ENCODE results near the gene FRAS1.
"Not testable (repeated sequence)": the region's sequence is repeated elsewhere in the genome, so short reads cannot be mapped to it uniquely, and the experiment has no call there.

Gene FRAS1

GRCh38 chr4:78320349-78320935 is 263.3 kb downstream of the FRAS1 start:
- DNase-seq (ENCODE audit: low read depth in 4 of 4, low spot score in 1 of 4): no peak

DNA sequence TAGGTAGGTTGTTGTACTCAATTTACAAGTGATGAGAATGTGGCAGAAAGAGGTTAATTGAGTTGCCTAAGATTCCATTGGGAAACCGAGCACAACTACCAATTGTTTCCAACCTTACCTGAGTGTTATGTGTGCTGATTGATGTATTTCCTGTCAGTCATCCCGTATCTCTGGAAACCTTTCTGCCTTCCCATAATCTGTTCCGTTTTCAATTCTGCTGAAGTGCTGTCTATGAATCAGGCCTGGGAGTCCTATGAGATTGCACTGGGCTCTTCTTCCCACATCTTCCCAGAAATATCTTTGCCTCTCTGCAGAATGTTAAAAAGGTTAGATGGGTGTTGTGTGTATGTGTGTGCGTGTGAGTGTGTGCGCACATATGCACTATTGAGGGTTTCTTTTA is 264.9 kb downstream of the FRAS1 start:
- DNase-seq (ENCODE audit: low read depth in 4 of 4, low spot score in 1 of 4): no peak

DNA sequence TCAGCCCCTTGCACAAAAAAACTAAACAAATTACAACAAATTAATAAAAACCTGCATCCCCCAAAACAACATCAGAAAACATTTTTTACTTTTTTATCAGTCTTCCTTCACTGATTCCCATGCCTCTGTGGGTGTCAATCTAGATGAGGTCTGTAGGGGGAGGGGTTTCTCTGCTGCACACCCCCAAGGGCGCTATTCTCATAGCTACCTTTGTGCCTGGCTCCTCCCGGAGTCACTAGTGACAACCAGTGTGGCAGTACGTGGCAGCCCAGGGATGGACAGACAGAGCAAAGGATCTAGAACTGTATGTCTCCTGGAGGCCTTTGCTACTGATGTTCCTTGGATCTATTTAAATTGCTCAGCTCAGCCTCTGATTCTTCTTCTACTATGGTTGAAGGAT is 266.3 kb downstream of the FRAS1 start:
- no peak for DNase-seq (ENCODE audit: low read depth in 4 of 4, low spot score in 1 of 4)

DNA sequence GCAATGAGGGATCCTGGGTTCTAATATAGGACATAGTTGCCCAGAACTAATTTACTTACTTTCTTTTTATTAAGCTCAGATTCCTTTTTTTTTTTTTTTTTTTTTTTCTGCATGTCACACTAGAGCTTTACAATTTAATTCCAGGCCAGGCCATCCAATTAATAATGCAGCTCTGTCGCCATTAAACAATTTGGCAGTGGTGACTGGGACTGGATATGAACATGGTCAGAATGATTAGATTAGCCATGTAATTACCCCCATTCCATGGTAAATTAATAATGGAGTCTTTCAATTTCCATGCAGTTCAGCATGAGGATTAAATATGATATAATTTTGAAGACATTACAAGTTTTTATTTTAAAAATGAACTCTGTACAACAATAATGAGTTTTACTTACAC is 267.5 kb downstream of the FRAS1 start:
- no peak for DNase-seq (ENCODE audit: low read depth in 4 of 4, low spot score in 1 of 4)

DNA sequence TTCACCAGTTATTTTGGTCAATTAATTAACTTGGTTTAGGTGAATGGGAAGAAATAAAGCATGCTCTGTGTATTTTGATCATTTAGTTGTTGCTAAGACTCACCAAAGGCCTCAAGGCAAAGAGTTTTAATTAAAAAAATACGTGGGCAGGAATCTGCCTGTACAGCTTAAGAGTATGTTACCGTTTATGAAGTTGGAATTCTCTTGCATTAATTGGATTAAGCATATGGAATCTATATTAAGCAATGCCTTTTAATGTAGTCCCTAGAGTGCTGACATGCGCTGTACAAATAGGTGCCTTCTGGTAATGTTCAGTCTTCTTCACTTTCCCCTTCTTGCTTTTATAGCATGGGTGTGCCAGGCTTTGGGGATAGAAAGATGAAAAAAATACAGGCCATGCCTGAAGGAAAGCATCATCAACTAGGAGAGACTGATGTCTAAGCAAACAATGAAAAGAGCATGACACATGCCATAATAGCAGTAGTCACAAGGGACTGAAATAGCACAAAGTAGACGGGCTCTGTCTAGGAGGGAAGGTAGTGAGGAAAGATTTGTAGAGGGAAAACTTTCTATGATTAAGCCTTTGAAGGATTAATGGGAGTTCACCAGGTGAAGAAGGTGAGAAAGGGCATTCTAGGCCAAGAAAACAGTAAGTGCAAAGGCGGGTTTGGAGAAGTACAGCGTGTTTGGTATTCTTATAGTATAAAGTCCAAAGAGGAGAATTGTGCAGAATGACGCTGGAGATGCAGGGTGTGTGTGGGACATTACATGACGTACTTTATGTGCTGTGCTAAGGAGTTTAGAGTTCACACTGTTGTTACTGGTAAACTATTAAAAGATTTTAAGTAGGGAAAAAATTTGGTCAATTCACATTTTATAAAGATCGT is 268.4 kb downstream of the FRAS1 start:
- no peak for DNase-seq (ENCODE audit: low read depth in 4 of 4, low spot score in 1 of 4)

GRCh38 chr4:78328591-78328990 is 271.5 kb downstream of the FRAS1 start:
- not testable (repeated sequence) for DNase-seq (ENCODE audit: low read depth in 4 of 4, low spot score in 1 of 4)

DNA sequence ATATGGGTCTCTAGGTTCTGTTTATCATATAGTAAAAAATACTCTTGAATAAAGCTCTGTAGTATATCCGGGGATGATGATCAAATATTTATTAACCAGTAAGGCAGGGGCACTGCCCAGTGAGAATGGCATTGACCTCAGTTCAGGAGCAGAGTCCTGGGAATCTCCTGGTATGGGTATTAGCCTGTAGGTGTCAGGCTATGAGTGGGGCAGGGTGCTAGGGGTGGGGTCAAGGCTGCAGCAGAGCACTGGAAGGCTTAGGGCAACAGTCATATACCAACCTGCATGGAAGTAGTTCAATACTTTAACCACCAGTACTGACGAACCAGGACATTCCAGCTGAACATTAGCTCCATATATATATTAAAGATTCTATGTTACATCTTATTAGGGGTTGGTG is 274.1 kb downstream of the FRAS1 start:
- no peak for DNase-seq (ENCODE audit: low read depth in 4 of 4, low spot score in 1 of 4)

DNA sequence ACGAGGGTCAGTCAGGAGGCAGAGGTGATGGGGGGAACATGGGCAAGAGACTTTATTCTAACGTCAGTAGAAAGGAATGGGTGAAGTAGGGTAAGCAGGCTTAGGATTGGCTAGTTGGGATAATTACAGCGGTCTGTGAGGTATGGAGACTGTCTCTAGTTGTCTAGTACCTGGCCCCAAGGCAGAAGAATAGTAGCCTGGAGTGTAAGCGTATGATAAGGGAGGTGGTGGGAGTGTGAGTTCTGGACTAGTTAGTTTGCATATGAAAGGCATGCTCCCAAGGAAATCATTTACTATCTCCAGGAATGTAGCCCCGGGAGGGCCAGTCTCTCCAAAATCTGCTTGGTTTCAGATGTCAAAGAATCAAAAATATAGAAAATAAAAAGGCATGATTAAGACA is 274.8 kb downstream of the FRAS1 start:
- DNase-seq (ENCODE audit: low read depth in 4 of 4, low spot score in 1 of 4): no peak

DNA sequence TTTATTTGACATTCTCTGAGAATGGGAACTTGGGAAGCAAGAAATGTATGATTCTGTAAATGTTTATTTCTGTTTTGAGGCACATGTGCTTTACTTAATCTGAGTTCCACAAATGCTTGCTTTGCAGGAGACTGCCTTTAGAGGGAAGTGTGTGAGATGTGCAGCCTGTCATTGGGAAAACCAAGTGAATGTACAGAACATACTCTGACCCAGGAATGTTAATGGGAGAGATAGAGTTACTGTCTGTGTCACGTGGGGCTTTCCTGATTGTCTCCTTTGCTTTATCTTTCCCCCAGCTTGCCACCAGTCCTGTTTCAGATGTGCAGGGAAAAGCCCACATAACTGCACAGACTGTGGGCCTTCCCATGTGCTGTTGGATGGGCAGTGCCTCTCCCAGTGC is 275.9 kb downstream of the FRAS1 start:
- DNase-seq (ENCODE audit: low read depth in 4 of 4, low spot score in 1 of 4): no peak

GRCh38 chr4:78336093-78336943 is 279.2 kb downstream of the FRAS1 start:
- no peak for DNase-seq (ENCODE audit: low read depth in 4 of 4, low spot score in 1 of 4)

- no peak for DNase-seq (ENCODE audit: low read depth in 4 of 4, low spot score in 1 of 4)
Measured at GRCh38 chr4:78337244-78338020, 280.3 kb downstream of the FRAS1 start.

DNA sequence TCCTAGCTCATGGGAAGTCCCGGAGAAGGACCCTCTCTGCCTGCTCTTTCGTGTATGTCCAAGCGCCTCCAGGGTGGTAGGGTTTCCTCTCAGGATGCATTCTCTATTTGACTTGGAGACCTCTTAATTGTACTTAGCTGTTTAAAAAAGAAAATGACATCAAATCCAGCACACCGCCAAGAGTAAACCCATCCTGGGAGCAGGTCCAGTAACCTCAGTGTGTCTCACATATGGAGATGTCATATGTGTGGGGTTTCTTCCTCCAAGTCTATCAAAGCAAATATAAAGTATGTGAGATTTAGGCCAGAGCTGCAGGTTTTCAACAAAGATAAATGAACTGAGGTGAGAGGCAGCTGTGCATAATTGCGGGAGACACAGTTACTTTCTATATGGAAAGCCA is 285.0 kb downstream of the FRAS1 start:
- DNase-seq (ENCODE audit: low read depth in 4 of 4, low spot score in 1 of 4): no peak

- no peak for DNase-seq (ENCODE audit: low read depth in 4 of 4, low spot score in 1 of 4)
Measured at GRCh38 chr4:78343682-78344081, 286.6 kb downstream of the FRAS1 start.

- no peak for DNase-seq (ENCODE audit: low read depth in 4 of 4, low spot score in 1 of 4)
Measured at GRCh38 chr4:78345237-78345636, 288.1 kb downstream of the FRAS1 start.

DNA sequence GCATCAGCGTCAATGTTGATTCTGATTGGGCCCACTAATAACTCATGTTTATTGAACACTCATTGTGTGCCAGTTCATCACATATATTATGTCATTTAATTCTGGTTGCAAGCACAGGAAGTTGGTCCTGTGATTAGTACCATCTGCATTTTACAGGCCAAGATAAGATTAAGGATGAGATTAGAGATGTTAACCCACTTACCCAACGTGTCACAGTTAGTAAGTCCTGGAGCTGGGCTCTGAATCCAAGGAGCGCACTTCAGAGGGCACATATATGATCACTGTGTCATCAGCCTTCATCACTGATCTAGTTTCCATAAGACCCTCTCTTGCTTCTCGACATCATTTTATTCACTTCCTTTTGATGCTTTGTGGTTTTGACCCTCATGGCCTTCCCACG is 289.1 kb downstream of the FRAS1 start:
- DNase-seq (ENCODE audit: low read depth in 4 of 4, low spot score in 1 of 4): no peak

DNA sequence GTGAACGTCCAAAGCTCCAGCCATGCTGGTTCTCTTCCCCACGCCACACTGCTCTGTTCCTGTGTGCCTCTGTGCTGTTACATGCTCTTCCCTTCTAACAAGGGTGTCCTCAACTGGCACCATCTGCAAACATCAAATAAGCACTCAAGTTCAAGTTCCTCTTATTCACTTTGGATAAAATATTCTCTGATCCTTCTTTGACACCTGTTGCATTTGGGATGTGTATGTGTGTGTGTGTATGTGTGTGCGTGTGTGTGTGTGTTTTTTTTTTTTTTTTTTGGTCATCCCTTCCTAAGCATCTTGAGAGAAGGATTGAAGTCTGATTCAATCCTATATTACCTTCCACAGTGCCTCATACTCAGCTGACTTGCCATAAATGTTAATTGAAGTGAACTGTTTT is 290.4 kb downstream of the FRAS1 start:
- no peak for DNase-seq (ENCODE audit: low read depth in 4 of 4, low spot score in 1 of 4)

GRCh38 chr4:78353921-78354320 is 296.8 kb downstream of the FRAS1 start:
- DNase-seq (ENCODE audit: low read depth in 4 of 4, low spot score in 1 of 4): no peak

DNA sequence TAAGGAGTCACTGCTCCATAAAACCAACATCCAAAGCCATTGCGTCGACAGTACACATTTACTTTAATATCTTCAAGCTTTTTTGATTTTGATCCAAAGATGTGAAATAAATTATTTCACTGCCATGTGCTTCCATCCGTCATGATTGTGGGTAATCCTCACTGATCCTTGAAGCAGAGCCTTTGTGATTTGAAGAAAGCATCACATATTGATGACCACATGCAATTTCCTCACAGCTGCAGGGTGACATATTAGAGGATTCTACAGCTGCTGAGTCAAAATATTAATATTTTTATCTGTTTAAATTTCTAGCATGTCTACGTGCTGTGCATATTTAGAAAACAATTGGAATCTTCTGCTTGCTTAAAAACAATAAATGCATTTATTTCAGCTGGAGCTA is 297.7 kb downstream of the FRAS1 start:
- no peak for DNase-seq (ENCODE audit: low read depth in 4 of 4, low spot score in 1 of 4)

DNA sequence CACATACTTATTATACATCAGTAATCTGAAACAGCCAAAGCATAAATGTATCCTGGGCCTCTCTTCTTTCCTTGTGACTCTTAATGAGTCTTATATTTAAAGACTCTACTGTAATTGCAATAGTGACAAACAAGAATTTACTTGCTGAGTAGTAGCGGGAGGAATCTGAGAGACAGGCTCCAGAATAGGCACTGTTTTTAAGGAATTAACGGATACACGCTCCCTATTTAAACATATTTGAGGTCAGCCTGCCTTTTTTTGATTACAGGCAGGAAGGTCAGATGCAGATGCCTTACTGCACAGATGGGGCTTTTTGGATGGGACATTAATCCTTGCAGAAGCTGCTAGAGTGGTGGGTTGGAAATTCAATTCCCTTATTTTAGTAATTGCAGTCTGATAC is 298.2 kb downstream of the FRAS1 start:
- no peak for DNase-seq (ENCODE audit: low read depth in 4 of 4, low spot score in 1 of 4)

GRCh38 chr4:78356251-78356786 is 299.2 kb downstream of the FRAS1 start:
- no peak for DNase-seq (ENCODE audit: low read depth in 4 of 4, low spot score in 1 of 4)

GRCh38 chr4:78357122-78357521 is 300.0 kb downstream of the FRAS1 start:
- DNase-seq (ENCODE audit: low read depth in 4 of 4, low spot score in 1 of 4): no peak

Data from stimulated activated CD4-positive, alpha-beta T cell treated with anti-CD3 and anti-CD28 coated beads, Interleukin-1b, Interleukin-23, amount 100 ng/mL, for 24 hours (primary cell).